K562 (cell line): ENCODE measurements around the gene ARFGAP3. TPM values are rescaled to one million over a fixed set of nuclear protein-coding genes. Genes with fewer than 3 reads are reported as not detected.

Source experiments
- ATAC-seq: fragments of 200-7000 bp; cut with Tn5 transposase; 3 replicates; pipeline ENCODE4 v1.9.1; 2020; ENCODE audit warnings: moderate library complexity
- BruUV-seq: library from RNA; stranded (reverse); fragments of 400-500 nt; replicated peaks from 2 replicates; lab custom pipeline; 2021; lab: Mats Ljungman, UMichigan
- CTCF ChIA-PET: fragments of 300-600 bp; formaldehyde crosslinking; extraction: SDS; loops from one replicate; lab custom pipeline; 2021; ENCODE audit warnings: low intra/inter-chr PET ratio; lab: Yijun Ruan, JAX
- POLR2A ChIA-PET: fragments of 300-600, 350-650 bp; sonication (Branson Sonifier 250); formaldehyde crosslinking; extraction: SDS; loops from one replicate; lab custom pipeline; 2021; ENCODE audit warnings: antibody characterized with exemption, inconsistent platforms; lab: Yijun Ruan, JAX
- DNase-seq, 4 experiments: peaks; one replicate each; pipeline versions ENCODE4 v3.0.0 to v3.0.0-alpha.2; 2011 to 2018; ENCODE audit warnings: low spot score in 3 of 4, mixed read lengths in 3 of 4; ENCODE audit errors: extremely low read depth in 1 of 4
- FAIRE-seq: peaks from 2 replicates; lab custom pipeline; 2011; peaks lifted over from hg19 to GRCh38; lab: Jason Lieb, UNC
- H2AFZ ChIP-seq: 2 replicates; pipeline ENCODE4 v1.6.0; 2011; ENCODE audit warnings: low read depth, low read length, control low read depth, inconsistent platforms
- H3K27ac ChIP-seq: fragments of 200-600 bp; 3 replicates; pipeline ENCODE4 v1.8.0; 2011; ENCODE audit warnings: low read depth, mild to moderate bottlenecking, control low read depth, inconsistent platforms, low read length, moderate library complexity, mixed read lengths; ENCODE audit errors: extremely low read depth
- H3K27me3 ChIP-seq, 2 experiments: fragments of 300-600 bp in 1 of 2; 2 replicates in 1 of 2; 3 replicates in 1 of 2; pipeline versions ENCODE4 v1.6.0 to v1.8.0; 2011; ENCODE audit warnings: inconsistent platforms in 2 of 2, low read length in 2 of 2, mild to moderate bottlenecking in 1 of 2, mixed read lengths in 1 of 2, moderate library complexity in 1 of 2; ENCODE audit not compliant: control insufficient read depth in 2 of 2, insufficient read depth in 2 of 2
- H3K36me3 ChIP-seq: fragments of 300-600 bp; 3 replicates; pipeline ENCODE4 v1.8.0; 2011; ENCODE audit warnings: mild to moderate bottlenecking, low read length, inconsistent platforms; ENCODE audit not compliant: control insufficient read depth, insufficient read depth
- H3K4me1 ChIP-seq, 2 experiments: fragments of 200-600 bp in 1 of 2; replicated peaks in 1 of 2; 2 replicates in 1 of 2; 3 replicates in 1 of 2; pipeline versions ENCODE4 v1.5.1 to v1.8.0; 2011; ENCODE audit warnings: inconsistent platforms in 2 of 2, low read length in 2 of 2, mild to moderate bottlenecking in 1 of 2, mixed read lengths in 1 of 2, moderate library complexity in 1 of 2; ENCODE audit not compliant: control insufficient read depth in 2 of 2, insufficient read depth in 2 of 2
- H3K4me2 ChIP-seq: 2 replicates; pipeline ENCODE4 v1.6.1; 2011; ENCODE audit warnings: low read length, control low read depth, inconsistent platforms, mixed read lengths; ENCODE audit not compliant: insufficient read depth
- H3K4me3 ChIP-seq: fragments of 200-600 bp; sonication (generic), shearing (Covaris generic); 2 replicates; pipeline ENCODE4 v1.5.1; 2016; ENCODE audit warnings: control low read depth, inconsistent platforms
- H3K79me2 ChIP-seq: fragments of 200-600 bp; 3 replicates; pipeline ENCODE4 v1.8.0; 2011; ENCODE audit warnings: low read length, inconsistent platforms; ENCODE audit not compliant: control insufficient read depth, insufficient read depth
- H3K9ac ChIP-seq, 2 experiments: 2 replicates each; pipeline versions ENCODE4 v1.6.0 to v1.6.1; 2011; ENCODE audit warnings: low read depth in 2 of 2, low read length in 2 of 2, control low read depth in 1 of 2, inconsistent platforms in 1 of 2, mild to moderate bottlenecking in 1 of 2, mixed read lengths in 1 of 2; ENCODE audit not compliant: insufficient read depth in 1 of 2
- H3K9me1 ChIP-seq: one replicate; pipeline ENCODE4 v1.6.0; 2011; ENCODE audit warnings: inconsistent platforms, mild to moderate bottlenecking, low read length, moderate library complexity; ENCODE audit not compliant: control insufficient read depth, insufficient read depth
- H3K9me3 ChIP-seq: replicated peaks from 2 replicates; pipeline ENCODE4 v1.5.1; 2011; ENCODE audit warnings: low read depth, low read length, inconsistent platforms; ENCODE audit not compliant: control insufficient read depth, insufficient read depth
- H4K20me1 ChIP-seq: replicated peaks from 2 replicates; pipeline ENCODE4 v1.6.1; 2011; ENCODE audit warnings: low read length, inconsistent platforms, mixed read lengths; ENCODE audit not compliant: control insufficient read depth, insufficient read depth
- CHD4 ChIP-seq: fragments of 200-600 bp; sonication (generic); IDR thresholded peaks from 3 replicates; pipeline ENCODE4 v1.6.1; 2012; ENCODE audit warnings: low read depth, mild to moderate bottlenecking, mixed read lengths, low read length, inconsistent platforms; ENCODE audit not compliant: insufficient read depth, insufficient replicate concordance, poor library complexity, severe bottlenecking
- HDAC6 ChIP-seq: IDR thresholded peaks from 2 replicates; pipeline ENCODE4 v1.6.1; 2012; ENCODE audit warnings: low read depth, mild to moderate bottlenecking, control low read depth, inconsistent platforms, low read length, moderate library complexity
- JUND ChIP-seq, 2 experiments: IDR thresholded peaks; 2 replicates in 1 of 2; 3 replicates in 1 of 2; pipeline ENCODE4 v1.6.1; 2011; ENCODE audit warnings: borderline replicate concordance in 2 of 2, low read depth in 2 of 2, low read length in 2 of 2, improper control_type of control experiment in 1 of 2, missing biosample characterization in 1 of 2, missing genetic modification characterization in 1 of 2, missing genetic modification reagents in 1 of 2
- KLF13 ChIP-seq: fragments of 450-650 bp; IDR thresholded peaks from 2 replicates; pipeline ENCODE4 v1.6.1; 2016; ENCODE audit warnings: missing genetic modification characterization, low read depth, mild to moderate bottlenecking, missing compliant biosample characterization, moderate library complexity, borderline replicate concordance
- KLF6 ChIP-seq: fragments of 250-450 bp; sonication (Bioruptor Pico); IDR thresholded peaks from 2 replicates; pipeline ENCODE4 v1.4.0; 2020; ENCODE audit warnings: mild to moderate bottlenecking, moderate library complexity, borderline replicate concordance
- MEF2A ChIP-seq: IDR thresholded peaks from 2 replicates; pipeline ENCODE4 v1.6.1; 2011; ENCODE audit warnings: low read depth, mild to moderate bottlenecking, low read length, moderate library complexity; ENCODE audit not compliant: control insufficient read depth
- NEUROD1 ChIP-seq: fragments of 150-350 bp; IDR thresholded peaks from 2 replicates; pipeline ENCODE4 v1.6.1; 2014; ENCODE audit warnings: borderline replicate concordance, low read length, low read depth; ENCODE audit not compliant: partially characterized antibody
- NR2C1 ChIP-seq, 2 experiments: fragments of 450-650 bp; IDR thresholded peaks; 2 replicates each; pipeline ENCODE4 v1.6.1; 2017; ENCODE audit warnings: mild to moderate bottlenecking in 2 of 2, antibody characterized with exemption in 1 of 2, inconsistent platforms in 1 of 2, missing compliant biosample characterization in 1 of 2, missing genetic modification characterization in 1 of 2
- RBM34 ChIP-seq: fragments of 200-400 bp; formaldehyde crosslinking; IDR thresholded peaks from 2 replicates; pipeline ENCODE4 v1.6.1; 2018; ENCODE audit warnings: low read length, borderline replicate concordance; ENCODE audit not compliant: insufficient read depth
- SAP30 ChIP-seq: fragments of 200-600 bp; sonication (generic); IDR thresholded peaks from 2 replicates; pipeline ENCODE4 v1.6.1; 2012; ENCODE audit warnings: borderline replicate concordance, low read depth, mild to moderate bottlenecking, moderate library complexity, low read length, control low read depth, inconsistent platforms; ENCODE audit not compliant: insufficient read depth, poor library complexity, severe bottlenecking
- SNIP1 ChIP-seq: fragments of 450-650 bp; IDR thresholded peaks from 2 replicates; pipeline ENCODE4 v1.7.1; 2017; ENCODE audit warnings: low read depth, mild to moderate bottlenecking
- ZNF398 ChIP-seq: fragments of 250-450 bp; sonication (Bioruptor Pico); IDR thresholded peaks from 2 replicates; pipeline ENCODE4 v1.8.0; 2021; ENCODE audit warnings: moderate library complexity, mild to moderate bottlenecking, inconsistent platforms
- in situ Hi-C: fragments of 300-500 bp; cut with MboI; formaldehyde crosslinking; loops from 4 replicates; pipeline ENCODE4 v1.15.0; 2018; ENCODE audit warnings: inconsistent platforms, mixed read lengths
- intact Hi-C: fragments of 100-400 bp; cut with micrococcal nuclease; formaldehyde crosslinking; loops from 2 replicates; pipeline ENCODE4 v1.14.2; 2022
- polyA plus RNA-seq, 8 experiments: library from polyadenylated mRNA; depleted of rRNA in 4 of 8; stranded (reverse) in 5 of 8; unstranded in 3 of 8; fragments of >200 nt; fragmentation: Nextera tagmentation in 2 of 8; fragmentation: Illumina TruSeq in 1 of 8; extraction: Ambion mirVana in 2 of 8; extraction: Trizol in 1 of 8; gene quantifications; 2 replicates each; pipeline versions ENCODE4 v1.2.1 to v1.2.3, GENCODE V29; 2011 to 2014; ENCODE audit warnings: inconsistent platforms in 1 of 8, missing spikeins in 1 of 8
- total RNA-seq, 7 experiments: library from RNA; depleted of rRNA in 6 of 7; stranded (reverse); fragments of >200 nt in 6 of 7; fragmentation: Illumina TruSeq in 2 of 7; extraction: Trizol in 2 of 7; gene quantifications; 2 replicates each; pipeline versions ENCODE4 v1.2.1 to v1.2.3, GENCODE V29; 2011 to 2021; ENCODE audit warnings: low replicate concordance in 1 of 7

The ARFGAP3 gene
- total and polyA plus RNA-seq, 9 of the 15 experiments (the other 6 are each of a cell fraction or from before 2014, with no cell fraction given) = 14.2 to 31.9 (median 22.7) TPM

GRCh38 chr22:42874010-42874409 is 16.9 kb upstream of the ARFGAP3 start (continued):
- TF ChIP-seq NR2C1 (IDR thresholded peaks at IDR 0.05) = no peak
- TF ChIP-seq NR2C1 (tag; IDR thresholded peaks at IDR 0.05) = no peak
- no peak for TF ChIP-seq KLF13 (tag)
- no peak for TF ChIP-seq SAP30
- no peak for TF ChIP-seq ZNF398
- TF ChIP-seq KLF6 = no peak

GRCh38 chr22:42873356-42873755 is 16.3 kb upstream of the ARFGAP3 start:
- Histone ChIP-seq H3K9ac (no peak overlapping the region), H3K9me3 (no peaks in the 10 kb centered on the region), H3K36me3 (peaks cover 20% of the 10 kb centered on the region; the same call in 2 of the 3 replicates), H4K20me1 (no peaks in the 10 kb centered on the region), H3K4me3 (no peak overlapping the region), H3K4me2 (no peak overlapping the region), H3K9me1 (no peaks in the 10 kb centered on the region), H3K27me3 (no peaks in the 10 kb centered on the region), H2AFZ (no peak overlapping the region), H3K27ac (no peak overlapping the region), H3K4me1 (peaks cover 0 to 4% of the 10 kb centered on the region in 2 experiments; a peak in 1 of 5 replicates), H3K79me2 (no peaks in the 10 kb centered on the region)
- ChIA-PET POLR2A (interaction anchor here (0.6 to 2.3 kb wide), 2 partner anchors 9 to 258 kb away, joined by 5 read pairs; no protein-coding TSS in a partner anchor), CTCF (no interaction called here)
- no peak for DNase-seq
- FAIRE-seq = no peak
- ATAC-seq = no peak
- no TSS peak for BruUV-seq
- intact Hi-C loops = no loop called here
- TF ChIP-seq JUND (IDR thresholded peaks at IDR 0.05; ENCODE audit: borderline replicate concordance, low read depth, low read length) = no peak
- no peak for TF ChIP-seq JUND (tag; IDR thresholded peaks at IDR 0.05; ENCODE audit: borderline replicate concordance, low read depth, low read length)
- TF ChIP-seq HDAC6 = no peak
- no peak for TF ChIP-seq NEUROD1
- no peak for TF ChIP-seq SNIP1
- no peak for TF ChIP-seq RBM34
- TF ChIP-seq MEF2A = no peak
- no peak for TF ChIP-seq CHD4
- in situ Hi-C loops = no loop called here
